ENCODE measurements around the gene CSRP1. TPM values are rescaled to one million over a fixed set of nuclear protein-coding genes. Genes with fewer than 3 reads are reported as not detected.
"Not testable (repeated sequence)": the region's sequence is repeated elsewhere in the genome, so short reads cannot be mapped to it uniquely, and the experiment has no call there.

Gene CSRP1
- total RNA-seq, 3 donors from 2014 or later = 186 to 1,491 (median 767) TPM

- no peaks in the 10 kb centered on the region for H3K27me3 ChIP-seq
- intact Hi-C loops (cut with DNase I; ENCODE audit: low total_unique reads) = no loop called here
Observed at GRCh38 chr1:201473296-201473695, 33.6 kb downstream of the CSRP1 start.

GRCh38 chr1:201472321-201472720 lies 34.6 kb downstream of the CSRP1 start:
- intact Hi-C loops (cut with DNase I; ENCODE audit: low total_unique reads); H3K27me3 ChIP-seq; H3K9me3 ChIP-seq; H3K4me3 ChIP-seq; H3K36me3 ChIP-seq; H3K4me1 ChIP-seq; DNase-seq (ENCODE audit: low spot score in 2 of 2): not testable (repeated sequence)
- peak overlapping the region in 1 of 2 donors; percentile 66 for H3K27ac ChIP-seq

More at GRCh38 chr1:201473296-201473695, 33.6 kb downstream of the CSRP1 start:
- DNase-seq (ENCODE audit: low spot score in 2 of 2) = no peak
- no peaks in the 10 kb centered on the region for H3K4me1 ChIP-seq
- TF ChIP-seq CTCF (IDR thresholded peaks at IDR 0.05) = no peak
- no peak for TF ChIP-seq POLR2A (IDR thresholded peaks at IDR 0.05)
- TF ChIP-seq POLR2AphosphoS5 (IDR thresholded peaks at IDR 0.05) = no peak
- H3K4me3 ChIP-seq = no peak overlapping the region
- H3K9me3 ChIP-seq = no peaks in the 10 kb centered on the region
- H3K36me3 ChIP-seq = no peaks in the 10 kb centered on the region
- no peak overlapping the region for H3K27ac ChIP-seq

- H3K36me3 ChIP-seq = no peaks in the 10 kb centered on the region
- TF ChIP-seq CTCF (IDR thresholded peaks at IDR 0.05) (no peak), POLR2AphosphoS5 (IDR thresholded peaks at IDR 0.05) (no peak), POLR2A (IDR thresholded peaks at IDR 0.05) (no peak)
- H3K4me3 ChIP-seq = no peak overlapping the region
- no peak for DNase-seq (ENCODE audit: low spot score in 2 of 2)
- intact Hi-C loops (cut with DNase I; ENCODE audit: low total_unique reads) = no loop called here
- peaks cover under 1 to 3% of the 10 kb centered on the region in 2 donors for H3K4me1 ChIP-seq
- no peaks in the 10 kb centered on the region for H3K9me3 ChIP-seq
- peak overlapping the region; percentile 3 to 68 for H3K27ac ChIP-seq
- H3K27me3 ChIP-seq = no peaks in the 10 kb centered on the region
Observed at GRCh38 chr1:201471772-201472171, 35.2 kb downstream of the CSRP1 start.

- DNase-seq (ENCODE audit: low spot score in 2 of 2) = no peak
- TF ChIP-seq CTCF (IDR thresholded peaks at IDR 0.05) (no peak), POLR2A (IDR thresholded peaks at IDR 0.05) (no peak), POLR2AphosphoS5 (IDR thresholded peaks at IDR 0.05) (no peak)
- H3K27me3 ChIP-seq = no peaks in the 10 kb centered on the region
- H3K36me3 ChIP-seq = no peaks in the 10 kb centered on the region
- intact Hi-C loops (cut with DNase I; ENCODE audit: low total_unique reads) = no loop called here
- H3K4me1 ChIP-seq = peaks cover 9 to 11% of the 10 kb centered on the region in 2 donors
- H3K9me3 ChIP-seq = no peaks in the 10 kb centered on the region
- no peak overlapping the region for H3K4me3 ChIP-seq
- H3K27ac ChIP-seq = peak overlapping the region in 1 of 2 donors; percentile 98
Observed at GRCh38 chr1:201470581-201470980, 36.3 kb downstream of the CSRP1 start.

GRCh38 chr1:201469645-201470074 lies 37.3 kb downstream of the CSRP1 start:
- peaks cover 9 to 17% of the 10 kb centered on the region in 2 donors for H3K4me1 ChIP-seq
- intact Hi-C loops (cut with DNase I; ENCODE audit: low total_unique reads) = no loop called here
- DNase-seq (ENCODE audit: low spot score in 2 of 2) = no peak

More at GRCh38 chr1:201469645-201470074, 37.3 kb downstream of the CSRP1 start:
- H3K9me3 ChIP-seq = no peaks in the 10 kb centered on the region
- TF ChIP-seq POLR2AphosphoS5 (IDR thresholded peaks at IDR 0.05) = no peak
- no peak for TF ChIP-seq CTCF (IDR thresholded peaks at IDR 0.05)
- no peak for TF ChIP-seq POLR2A (IDR thresholded peaks at IDR 0.05)
- peak overlapping the region; percentile 64 to 92 (median 90) for H3K4me3 ChIP-seq
- no peaks in the 10 kb centered on the region for H3K36me3 ChIP-seq
- H3K27ac ChIP-seq = peak overlapping the region; percentile 93 to 98
- H3K27me3 ChIP-seq = no peaks in the 10 kb centered on the region
